Nephron (organoid): ENCODE measurements around the gene TMEM151B.

Source experiments
- H3K27ac Mint-ChIP-seq, 3 experiments: 2 replicates each; pipeline ENCODE4 v1.8.0; 2020; ENCODE audit warnings: mixed read lengths in 3 of 3, mild to moderate bottlenecking in 2 of 3, moderate library complexity in 1 of 3
- H3K27me3 Mint-ChIP-seq: 2 replicates; pipeline ENCODE4 v1.8.0; 2021; ENCODE audit warnings: low read depth, mild to moderate bottlenecking, moderate library complexity, mixed read lengths
- H3K36me3 Mint-ChIP-seq: 2 replicates; pipeline ENCODE4 v1.8.0; 2020; ENCODE audit warnings: low read depth, mixed read lengths
- H3K4me1 Mint-ChIP-seq: 2 replicates; pipeline ENCODE4 v1.8.0; 2020; ENCODE audit warnings: mixed read lengths
- H3K4me3 Mint-ChIP-seq, 3 experiments: 2 replicates each; pipeline ENCODE4 v1.8.0; 2020; ENCODE audit warnings: mild to moderate bottlenecking in 3 of 3, mixed read lengths in 3 of 3, moderate library complexity in 2 of 3
- H3K9me3 Mint-ChIP-seq: 2 replicates; pipeline ENCODE4 v1.8.0; 2020; ENCODE audit warnings: mixed read lengths
- TF ChIP-seq, protein P1 (sequence below), 3 experiments: fragments of 200-600 bp; sonication (generic); IDR thresholded peaks; one replicate each; pipeline ENCODE4 v1.5.0; 2021; ENCODE audit warnings: antibody characterized with exemption in 3 of 3; ENCODE audit not compliant: unreplicated experiment in 3 of 3

Gene TMEM151B

DNA sequence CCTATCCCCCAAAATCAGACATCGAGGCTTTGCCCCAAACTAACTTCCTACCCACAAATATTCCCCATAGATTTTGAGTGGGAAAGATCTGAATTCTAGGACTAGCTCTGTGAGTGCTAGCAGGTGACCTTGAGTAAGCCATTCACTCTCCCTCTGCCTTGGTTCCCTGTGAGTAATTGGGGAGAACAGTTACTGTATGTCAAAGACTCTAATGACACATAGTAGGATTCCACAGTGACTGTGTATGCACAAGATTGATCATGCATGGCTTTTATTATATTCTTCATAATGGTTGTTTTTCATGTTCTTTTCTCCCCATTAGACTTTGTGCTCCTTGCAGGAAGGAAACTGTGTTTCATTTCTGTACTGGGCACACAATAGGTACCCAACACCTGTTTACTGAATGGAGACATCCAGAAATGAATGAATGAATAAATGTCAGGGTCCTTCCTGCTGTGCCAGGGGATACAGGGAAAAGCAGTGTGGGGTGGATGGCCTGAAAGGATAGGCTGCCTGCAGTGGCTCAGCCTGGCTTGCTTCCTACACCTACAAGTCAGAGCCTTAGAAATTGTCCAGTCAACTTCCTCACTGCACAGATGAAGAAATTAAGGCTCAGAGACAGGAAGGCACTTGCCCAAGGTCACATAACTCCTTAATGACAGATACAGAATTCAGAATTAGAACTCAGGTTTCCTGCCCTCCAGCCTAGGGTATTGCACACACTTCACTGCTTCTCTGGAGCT is 901 bp upstream of the TMEM151B start:
- H3K27ac Mint-ChIP-seq, result no peak overlapping the region

DNA sequence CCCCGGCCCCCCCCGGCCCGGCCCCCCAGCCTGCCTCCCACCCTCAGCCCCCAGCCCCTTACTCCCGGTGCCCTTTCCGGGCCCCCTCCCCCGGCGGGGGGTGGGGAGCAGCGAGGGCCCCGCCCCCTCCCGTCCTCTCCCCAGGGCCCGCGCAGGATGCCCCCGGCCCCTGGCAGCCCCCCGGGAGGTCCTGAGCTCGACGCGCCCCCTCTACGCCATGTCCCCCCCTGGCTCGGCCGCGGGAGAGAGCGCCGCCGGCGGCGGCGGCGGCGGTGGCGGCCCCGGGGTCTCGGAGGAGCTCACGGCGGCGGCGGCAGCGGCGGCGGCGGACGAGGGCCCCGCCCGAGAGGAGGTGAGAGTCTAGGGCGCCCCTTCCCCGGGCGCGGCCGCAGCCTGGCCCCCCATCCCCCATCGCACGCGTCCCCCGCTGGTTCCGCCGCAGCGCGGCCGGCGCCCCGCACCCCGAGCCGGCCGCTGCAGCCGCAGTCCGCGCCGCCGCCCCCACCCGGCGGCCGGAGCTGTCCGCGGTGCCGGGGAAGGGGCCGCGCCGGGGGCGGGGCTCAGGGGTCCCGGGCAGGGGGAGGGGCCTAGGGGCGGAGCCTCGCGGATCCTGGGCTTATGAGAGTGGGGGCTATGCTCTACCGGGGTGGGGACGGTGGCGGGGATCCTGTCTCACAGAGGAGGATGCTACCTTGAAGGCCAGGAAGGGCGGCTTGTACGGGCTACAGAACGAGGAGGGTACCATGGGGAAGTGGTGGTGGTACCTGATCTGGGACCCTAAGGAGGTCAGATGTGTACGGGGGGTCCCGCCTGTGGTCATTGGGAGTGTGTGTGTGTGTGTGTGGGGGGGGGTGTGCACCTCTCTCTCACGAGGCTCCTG is 516 bp downstream of the TMEM151B start:
- H3K4me1 Mint-ChIP-seq, result peaks cover 4% of the 10 kb centered on the region
- no peaks in the 10 kb centered on the region for H3K9me3 Mint-ChIP-seq

More for the DNA sequence above, 901 bp upstream of the TMEM151B start:
- Mint-ChIP-seq H3K36me3 (no peaks in the 10 kb centered on the region), H3K9me3 (no peaks in the 10 kb centered on the region), H3K4me3 (peak overlapping the region; percentile 75 to 86 (median 80)), H3K27me3 (peaks cover 54% of the 10 kb centered on the region), H3K4me1 (peaks cover 13% of the 10 kb centered on the region)
- TF ChIP-seq, protein P1, sequence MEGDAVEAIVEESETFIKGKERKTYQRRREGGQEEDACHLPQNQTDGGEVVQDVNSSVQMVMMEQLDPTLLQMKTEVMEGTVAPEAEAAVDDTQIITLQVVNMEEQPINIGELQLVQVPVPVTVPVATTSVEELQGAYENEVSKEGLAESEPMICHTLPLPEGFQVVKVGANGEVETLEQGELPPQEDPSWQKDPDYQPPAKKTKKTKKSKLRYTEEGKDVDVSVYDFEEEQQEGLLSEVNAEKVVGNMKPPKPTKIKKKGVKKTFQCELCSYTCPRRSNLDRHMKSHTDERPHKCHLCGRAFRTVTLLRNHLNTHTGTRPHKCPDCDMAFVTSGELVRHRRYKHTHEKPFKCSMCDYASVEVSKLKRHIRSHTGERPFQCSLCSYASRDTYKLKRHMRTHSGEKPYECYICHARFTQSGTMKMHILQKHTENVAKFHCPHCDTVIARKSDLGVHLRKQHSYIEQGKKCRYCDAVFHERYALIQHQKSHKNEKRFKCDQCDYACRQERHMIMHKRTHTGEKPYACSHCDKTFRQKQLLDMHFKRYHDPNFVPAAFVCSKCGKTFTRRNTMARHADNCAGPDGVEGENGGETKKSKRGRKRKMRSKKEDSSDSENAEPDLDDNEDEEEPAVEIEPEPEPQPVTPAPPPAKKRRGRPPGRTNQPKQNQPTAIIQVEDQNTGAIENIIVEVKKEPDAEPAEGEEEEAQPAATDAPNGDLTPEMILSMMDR (IDR thresholded peaks at IDR 0.05; ENCODE audit: unreplicated experiment in 3 of 3), result no peak

DNA sequence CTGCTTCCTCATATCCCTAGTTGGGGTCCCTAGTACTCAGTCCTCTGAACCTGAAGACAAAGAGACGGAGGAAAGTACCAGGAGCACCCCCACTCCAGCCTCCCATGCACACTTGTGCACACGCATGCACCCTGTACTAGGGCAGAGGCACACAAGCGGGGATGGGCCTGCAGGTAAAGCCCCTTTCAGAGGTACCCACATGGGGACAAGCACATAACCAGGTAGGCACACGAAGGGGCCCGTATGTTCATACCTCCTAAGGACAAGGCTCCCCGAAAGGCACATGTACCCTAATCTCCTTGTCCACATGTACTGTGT is 1.1 kb downstream of the TMEM151B start:
- H3K27me3 Mint-ChIP-seq, result peaks cover 57% of the 10 kb centered on the region
- no peak overlapping the region for H3K27ac Mint-ChIP-seq
- peak overlapping the region; percentile 81 to 82 (median 82) for H3K4me3 Mint-ChIP-seq
- TF ChIP-seq, protein P1 (IDR thresholded peaks at IDR 0.05; ENCODE audit: unreplicated experiment in 3 of 3), result no peak
- no peaks in the 10 kb centered on the region for H3K9me3 Mint-ChIP-seq
- H3K36me3 Mint-ChIP-seq, result no peaks in the 10 kb centered on the region
- peaks cover 4% of the 10 kb centered on the region for H3K4me1 Mint-ChIP-seq

More for the DNA sequence above, 516 bp downstream of the TMEM151B start:
- TF ChIP-seq, protein P1 (IDR thresholded peaks at IDR 0.05; ENCODE audit: unreplicated experiment in 3 of 3), result no peak
- H3K36me3 Mint-ChIP-seq, result no peaks in the 10 kb centered on the region
- peaks cover 57% of the 10 kb centered on the region for H3K27me3 Mint-ChIP-seq
- H3K4me3 Mint-ChIP-seq, result peak overlapping the region; percentile 81 to 82 (median 82)
- no peak overlapping the region for H3K27ac Mint-ChIP-seq

DNA sequence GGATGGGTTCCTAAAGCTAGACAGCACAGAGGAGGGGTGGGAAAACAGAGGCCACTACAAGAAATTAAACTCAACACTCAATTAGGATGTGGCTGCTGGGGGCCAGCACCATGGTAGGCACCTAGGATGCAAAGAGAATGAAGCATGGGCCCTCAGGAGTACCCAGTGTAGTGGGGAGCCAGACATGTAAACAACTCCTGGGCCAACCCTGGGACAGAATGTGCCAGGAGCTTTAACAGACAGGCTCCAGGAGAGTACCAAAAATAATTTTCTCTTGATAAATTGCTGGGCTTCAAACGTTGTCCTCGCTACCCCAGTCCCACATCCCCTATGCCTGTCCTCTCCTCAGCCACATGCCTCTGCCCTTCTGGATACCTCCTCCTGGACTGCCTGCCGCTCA is 1.7 kb downstream of the TMEM151B start:
- H3K4me3 Mint-ChIP-seq, result peak overlapping the region; percentile 81 to 82 (median 82)
- TF ChIP-seq, protein P1 (IDR thresholded peaks at IDR 0.05; ENCODE audit: unreplicated experiment in 3 of 3), result no peak
- no peaks in the 10 kb centered on the region for H3K9me3 Mint-ChIP-seq
- peaks cover 57% of the 10 kb centered on the region for H3K27me3 Mint-ChIP-seq
- H3K36me3 Mint-ChIP-seq, result no peaks in the 10 kb centered on the region
- peaks cover 4% of the 10 kb centered on the region for H3K4me1 Mint-ChIP-seq
- no peak overlapping the region for H3K27ac Mint-ChIP-seq

DNA sequence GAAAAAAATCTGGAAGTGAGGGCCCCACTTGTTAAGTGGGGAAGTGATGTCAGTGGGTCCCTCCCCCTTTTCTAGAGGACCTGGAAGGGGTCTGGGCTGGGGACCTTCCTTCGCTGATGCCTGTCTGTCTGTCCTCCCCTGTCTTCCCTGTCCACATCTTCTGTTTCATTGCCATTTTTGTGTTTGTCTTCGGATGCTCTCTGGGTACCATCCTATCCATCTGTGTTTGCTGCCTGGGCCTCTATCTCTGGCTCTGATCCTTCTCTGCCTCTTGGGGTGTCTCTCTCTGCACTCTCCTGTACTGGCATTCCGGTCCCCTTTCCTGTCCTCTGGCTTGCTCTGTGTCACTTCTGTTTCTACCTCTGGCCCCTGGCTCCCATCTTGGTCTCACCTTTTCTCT is 2.3 kb downstream of the TMEM151B start:
- H3K9me3 Mint-ChIP-seq, result no peaks in the 10 kb centered on the region
- no peaks in the 10 kb centered on the region for H3K36me3 Mint-ChIP-seq
- TF ChIP-seq, protein P1 (IDR thresholded peaks at IDR 0.05; ENCODE audit: unreplicated experiment in 3 of 3), result no peak
- H3K27me3 Mint-ChIP-seq, result peaks cover 57% of the 10 kb centered on the region
- H3K4me1 Mint-ChIP-seq, result peaks cover 4% of the 10 kb centered on the region
- H3K27ac Mint-ChIP-seq, result no peak overlapping the region
- H3K4me3 Mint-ChIP-seq, result peak overlapping the region; percentile 60 to 74 (median 66)
